NCI-H748 (cell line): Measurements from ENCODE around the gene DYNC1H1.

Experiments used
- DNase-seq: peaks from one replicate; lab custom pipeline; 2025; ENCODE audit not compliant: unreplicated experiment; lab: John Stamatoyannopoulos, UW

The DYNC1H1 gene

DNA sequence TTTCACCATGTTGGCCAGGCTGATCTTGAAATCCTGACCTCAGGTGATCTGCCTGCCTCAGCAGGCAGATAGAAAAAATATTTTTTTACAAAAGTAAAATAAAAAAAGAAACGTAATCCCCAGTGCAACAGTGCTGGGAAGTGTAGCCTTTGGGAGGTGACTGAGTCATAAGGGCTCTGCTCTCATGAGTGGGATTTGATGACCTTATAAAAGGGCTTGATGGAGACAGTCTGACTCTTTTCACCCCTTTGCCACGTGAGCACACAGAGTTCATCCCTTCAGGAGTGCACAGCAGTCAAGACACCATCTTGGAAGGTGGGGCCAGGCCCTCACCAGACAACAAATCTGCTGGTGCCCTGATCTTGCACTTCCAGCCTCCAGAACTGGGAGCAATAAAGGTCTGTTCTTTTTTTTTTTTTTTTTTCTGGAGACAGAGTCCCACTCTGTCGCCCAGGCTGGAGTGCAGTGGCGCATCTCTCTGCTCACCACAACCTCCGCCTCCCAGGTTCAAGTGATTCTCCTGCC, 24.7 kb upstream of the DYNC1H1 start:
- DNase-seq, result no peak

DNA sequence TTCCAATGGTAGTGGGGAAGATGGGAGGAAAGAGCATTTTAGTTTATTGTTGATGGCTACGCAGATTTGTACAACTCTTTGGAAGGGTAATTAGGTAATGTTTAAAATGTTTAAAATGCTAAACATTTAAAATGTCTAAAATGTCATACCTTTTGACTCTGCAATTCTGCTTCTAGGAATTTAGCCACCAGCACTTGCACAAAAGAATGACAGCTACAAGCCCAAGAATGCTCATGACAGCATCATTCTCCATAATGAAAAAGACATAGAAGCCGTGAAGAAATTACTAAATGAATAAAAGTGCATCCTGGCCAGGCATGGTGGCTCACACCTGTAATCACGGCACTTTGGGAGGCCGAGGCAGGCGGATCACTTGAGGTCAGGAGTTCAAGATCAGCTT, 19.9 kb upstream of the DYNC1H1 start:
- DNase-seq, result no peak

DNA sequence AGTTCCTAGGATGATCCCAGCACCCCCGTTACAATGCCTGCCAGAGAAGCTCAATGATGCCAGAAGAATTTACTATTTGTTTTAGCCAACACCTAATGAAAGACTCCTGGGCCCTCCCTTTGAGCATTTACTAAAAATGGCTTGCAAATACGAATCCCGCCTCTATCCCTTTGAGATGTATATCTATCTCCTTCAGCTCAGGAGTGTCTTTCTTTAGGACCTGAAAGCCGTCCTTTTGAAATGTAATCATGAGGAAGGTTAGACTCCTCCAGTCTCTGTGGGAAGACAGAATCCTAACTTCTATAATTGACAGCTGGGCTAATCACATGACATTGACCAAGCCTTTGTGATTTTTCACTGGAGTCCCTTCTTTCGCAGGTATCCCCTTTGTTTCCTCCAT, 19.2 kb upstream of the DYNC1H1 start:
- DNase-seq, result no peak

DNA sequence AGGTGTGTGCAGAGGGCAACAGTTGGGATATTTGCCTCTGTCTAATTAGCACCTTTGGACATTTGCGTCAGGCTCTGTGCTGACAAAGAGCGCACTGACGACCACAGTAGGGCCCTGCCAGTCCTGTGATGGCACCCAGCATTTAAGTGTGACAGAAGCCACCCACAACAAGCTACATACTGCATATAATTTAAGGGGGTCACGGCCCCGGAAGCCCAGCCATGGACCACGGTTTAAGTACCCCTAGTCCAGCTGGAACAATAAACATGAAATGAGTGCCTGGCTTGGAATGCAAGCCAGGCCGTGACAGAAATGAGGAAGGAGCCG, 16.8 kb upstream of the DYNC1H1 start:
- peak; percentile 54 for DNase-seq

DNA sequence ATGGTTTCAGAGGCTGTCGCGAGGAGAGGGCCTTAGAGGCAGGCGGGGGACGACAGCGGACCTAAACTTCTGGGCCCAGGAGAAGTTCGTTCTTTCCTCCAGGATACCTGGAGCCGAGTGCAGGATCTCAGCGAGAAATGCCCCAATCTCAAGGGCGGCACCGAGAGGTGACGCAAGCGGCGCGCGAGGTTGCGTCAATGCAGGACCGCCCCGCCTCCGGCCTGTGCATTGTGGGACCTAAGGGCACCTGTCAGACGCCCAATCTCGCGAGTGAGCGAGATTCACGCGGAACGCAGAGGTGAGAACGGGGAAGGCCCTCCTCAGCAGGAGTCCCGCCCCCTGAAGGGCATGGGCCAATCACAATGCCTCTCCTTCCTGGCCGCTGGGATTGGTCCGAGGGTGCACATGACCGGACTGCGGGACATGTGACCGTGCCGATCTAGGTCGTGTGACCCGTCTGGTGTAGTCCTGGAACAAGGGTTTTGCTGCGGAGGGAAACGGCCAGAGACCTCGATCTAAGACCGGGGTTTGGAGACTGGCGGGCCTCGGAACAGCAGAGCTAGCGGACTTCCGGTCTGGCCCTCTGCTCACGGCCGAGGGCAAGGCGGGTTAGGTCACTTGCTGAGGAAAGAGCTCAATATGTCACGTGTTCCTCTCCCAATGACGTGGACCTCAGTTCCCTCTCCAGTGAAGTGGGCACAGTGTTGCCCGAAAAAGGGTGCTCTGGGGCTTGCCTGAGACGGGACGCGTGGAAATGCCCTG, 16.3 kb upstream of the DYNC1H1 start:
- peak; percentile 100 for DNase-seq

DNA sequence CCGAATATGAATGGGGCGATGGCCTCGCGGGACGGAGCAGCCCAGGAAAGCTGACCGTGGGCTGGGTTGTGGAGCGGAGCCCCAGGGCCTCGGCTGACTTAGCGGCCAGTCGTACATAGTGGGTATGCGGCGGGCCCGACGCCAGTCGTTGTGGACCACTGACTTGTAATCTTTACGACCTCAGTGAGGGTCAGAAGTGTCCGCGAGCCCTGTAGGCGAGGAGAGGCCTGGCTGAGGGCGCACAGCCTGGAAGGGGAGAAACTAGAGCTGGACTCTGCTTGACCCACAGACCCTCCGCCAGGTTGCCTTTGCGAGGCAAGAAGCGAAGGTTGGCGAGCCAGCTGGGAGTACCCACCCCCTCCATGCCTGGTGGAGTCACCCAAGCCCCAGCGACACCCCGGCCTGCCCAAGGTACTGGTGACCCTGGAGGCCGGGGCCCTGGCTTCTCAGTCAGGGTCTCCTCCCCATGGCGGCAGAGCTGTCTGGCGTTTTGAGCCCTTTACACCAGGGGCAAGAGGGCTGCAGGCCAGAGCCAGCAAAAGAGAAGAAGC, 15.6 kb upstream of the DYNC1H1 start:
- no peak for DNase-seq

DNA sequence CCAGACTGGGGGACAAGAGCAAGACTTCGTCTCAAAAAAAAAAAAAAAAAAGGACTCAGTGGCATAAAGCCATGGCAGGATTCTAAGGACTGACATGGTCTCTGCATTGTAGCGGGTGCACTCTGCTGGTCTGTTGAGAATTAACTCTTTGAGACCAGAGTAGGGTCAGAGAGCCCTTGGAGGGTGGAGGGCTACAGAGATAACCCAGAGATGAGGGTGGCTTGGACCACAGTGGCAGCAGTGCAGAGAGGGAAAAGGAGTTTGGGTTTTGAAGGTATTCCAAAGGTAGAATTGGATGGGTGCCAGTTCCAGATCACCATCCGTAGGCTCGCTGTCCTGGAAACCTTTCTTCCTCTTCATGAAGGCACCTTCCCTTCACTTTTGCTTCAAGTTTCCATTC, 14.3 kb upstream of the DYNC1H1 start:
- DNase-seq, result no peak

DNA sequence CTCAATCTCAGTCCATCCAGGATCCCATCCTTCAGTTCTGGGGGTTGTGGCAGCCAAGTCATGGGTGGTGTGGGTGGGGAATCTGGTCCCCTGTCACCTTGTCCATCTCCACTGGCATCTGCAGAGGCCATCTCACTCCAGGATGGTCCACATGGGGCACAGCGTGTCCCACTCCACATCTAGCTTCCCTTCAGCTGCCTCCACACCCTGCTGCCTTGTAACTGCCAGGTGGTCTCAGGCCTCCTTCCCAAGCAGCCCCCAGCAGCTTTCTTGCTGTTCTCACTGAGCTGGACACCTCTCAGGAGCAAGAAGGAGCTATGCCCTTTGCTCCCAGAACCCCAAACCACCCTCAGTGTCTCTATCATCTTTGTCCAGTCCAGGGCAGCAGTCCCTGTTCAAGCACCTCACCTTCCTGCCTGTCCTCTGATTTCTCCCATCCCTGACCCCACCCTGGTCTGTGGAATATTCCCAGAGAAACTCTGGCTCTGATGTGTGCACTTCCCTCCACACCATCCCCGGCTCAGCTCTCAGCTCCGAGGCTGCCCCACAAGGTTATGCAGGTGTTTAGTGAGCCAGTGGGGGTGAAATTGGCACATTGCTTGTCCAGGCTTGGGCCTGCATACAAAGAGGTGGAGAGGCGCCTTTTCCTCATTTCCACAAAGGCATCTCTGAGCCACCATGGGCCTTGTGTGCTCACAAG, 13.7 kb upstream of the DYNC1H1 start:
- no peak for DNase-seq

DNA sequence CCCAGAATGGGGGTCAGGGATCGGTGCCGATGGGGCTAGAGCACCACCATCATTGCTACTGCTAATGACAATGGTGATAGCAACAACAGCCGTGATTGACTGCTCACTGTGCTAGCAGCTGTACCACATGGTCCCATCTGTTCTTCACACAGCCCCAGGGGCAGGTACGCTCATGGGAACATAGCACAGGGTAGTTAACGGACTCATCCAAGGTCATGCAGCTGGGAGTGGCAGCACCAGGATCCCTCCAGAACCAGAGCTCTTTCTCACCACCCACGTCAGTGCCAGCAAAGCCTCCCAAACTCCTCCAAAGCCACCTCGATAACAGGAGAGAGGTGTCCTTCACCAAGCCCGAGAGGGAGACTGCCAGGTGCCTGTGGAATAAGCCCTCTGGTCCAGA, 11.2 kb upstream of the DYNC1H1 start:
- DNase-seq, result peak; percentile 26

DNA sequence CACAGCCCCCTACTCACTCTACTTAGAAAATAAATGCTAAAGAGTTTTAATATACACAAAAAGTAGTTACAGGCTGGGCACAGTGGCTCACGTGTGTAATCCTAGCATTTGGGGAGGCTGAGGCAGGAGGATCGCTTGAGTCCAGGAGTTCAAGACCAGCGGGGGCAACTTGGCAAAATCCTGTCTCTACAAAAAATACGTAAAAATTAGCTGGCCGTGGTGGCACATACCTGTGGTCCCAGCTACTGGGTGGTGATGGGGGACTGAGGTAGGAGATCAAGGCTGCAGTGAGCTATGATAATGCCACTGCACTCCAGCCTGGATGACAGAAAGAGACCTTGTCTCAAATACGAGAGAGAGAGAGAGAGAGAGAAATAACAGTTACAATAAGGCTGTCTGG, 9.9 kb upstream of the DYNC1H1 start:
- no peak for DNase-seq

DNA sequence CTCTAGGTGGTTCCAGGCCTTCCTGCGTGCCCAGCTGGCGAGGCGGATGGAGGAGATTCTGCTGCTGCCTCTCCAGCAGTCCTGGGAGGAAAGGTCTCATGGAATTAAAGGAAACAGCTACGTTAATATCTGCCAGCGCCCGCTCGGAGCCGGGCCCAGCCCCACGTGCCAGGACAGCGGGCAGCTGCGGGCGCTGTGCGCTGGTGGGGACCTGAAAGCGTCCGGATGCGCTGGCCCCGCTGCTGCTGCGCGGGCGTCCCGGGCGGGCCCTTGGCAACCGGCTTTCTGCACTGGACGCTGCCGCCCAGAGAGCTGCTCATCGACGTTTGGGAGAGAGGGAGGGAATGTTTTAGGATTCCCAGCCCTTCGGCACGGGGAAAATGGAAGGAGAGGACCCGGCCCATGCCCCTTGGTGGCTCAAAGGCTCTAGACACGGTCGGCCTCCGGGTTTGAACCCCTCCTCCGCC, 8.6 kb upstream of the DYNC1H1 start:
- no peak for DNase-seq

DNA sequence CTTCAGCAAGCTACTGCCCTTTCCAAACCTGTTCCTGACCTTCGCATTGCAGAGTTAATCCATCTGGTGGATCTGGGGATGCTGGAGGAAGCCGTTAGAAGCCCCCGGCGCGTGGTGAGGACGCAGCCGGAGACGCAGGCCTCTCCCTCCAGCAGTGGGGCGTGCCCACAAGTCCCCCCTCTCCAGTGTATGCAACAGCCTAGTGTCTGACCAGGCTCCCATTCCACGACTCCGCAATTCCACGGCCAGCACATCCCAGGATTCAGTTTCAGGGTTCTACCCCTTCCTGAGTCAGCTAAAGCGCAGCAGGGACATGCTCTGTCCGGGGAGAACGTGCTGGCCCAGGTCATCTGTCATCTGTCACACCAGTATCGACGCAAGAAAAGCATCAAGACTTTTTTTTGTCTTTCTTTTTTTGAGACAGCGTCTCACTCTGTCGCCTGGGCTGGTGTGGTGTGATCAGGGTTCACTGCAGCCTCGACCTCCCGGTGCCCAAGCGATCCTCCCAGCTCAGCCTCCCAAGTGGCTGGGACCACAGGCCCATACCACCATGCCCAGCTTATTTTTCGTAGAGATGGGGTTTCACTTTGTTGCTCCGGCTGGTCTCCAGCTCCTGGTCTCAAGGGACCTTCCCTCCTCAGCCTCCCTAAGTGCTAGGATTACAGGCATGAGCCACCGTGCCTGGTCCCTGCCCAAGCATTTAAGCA, 8.0 kb upstream of the DYNC1H1 start:
- no peak for DNase-seq

DNA sequence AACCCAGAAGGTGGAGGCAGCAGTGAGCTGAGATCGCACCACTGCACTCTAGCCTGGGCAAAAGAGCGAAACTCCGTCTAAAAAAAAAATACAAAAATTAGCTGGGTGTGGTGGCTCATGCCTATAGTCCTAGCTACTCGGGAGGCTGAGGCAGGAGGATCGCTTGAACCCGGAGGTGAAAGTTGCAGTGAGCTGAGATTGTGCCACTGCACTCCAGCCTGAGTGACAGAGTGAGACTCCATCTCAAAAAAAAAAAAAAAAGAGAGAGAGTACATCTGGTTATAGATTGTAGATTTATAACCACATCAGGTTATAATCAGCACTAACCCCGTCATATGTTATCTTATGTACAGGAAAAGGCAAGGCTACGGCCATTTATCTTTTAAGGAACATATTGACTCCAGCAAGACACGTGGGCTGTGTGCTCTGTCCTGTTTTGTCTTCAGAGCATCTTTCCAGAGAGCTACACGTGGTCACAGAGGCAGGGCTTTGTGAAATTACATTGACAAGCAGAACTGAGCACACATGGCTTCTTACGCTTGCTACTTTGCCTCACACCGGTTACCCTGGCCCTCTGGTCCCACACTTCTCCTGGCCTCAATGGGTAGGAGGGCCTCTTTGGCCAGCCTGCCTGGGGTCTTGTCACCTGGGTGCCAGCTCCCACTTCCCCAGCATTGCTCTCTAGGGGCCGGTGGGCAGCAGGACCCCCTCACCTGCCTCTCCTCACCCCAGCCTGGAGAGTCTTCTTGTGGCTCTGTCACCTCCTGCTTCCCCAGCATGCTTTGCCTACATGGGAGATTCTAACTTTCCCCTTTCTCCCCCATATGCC, 6.8 kb upstream of the DYNC1H1 start:
- no peak for DNase-seq

DNA sequence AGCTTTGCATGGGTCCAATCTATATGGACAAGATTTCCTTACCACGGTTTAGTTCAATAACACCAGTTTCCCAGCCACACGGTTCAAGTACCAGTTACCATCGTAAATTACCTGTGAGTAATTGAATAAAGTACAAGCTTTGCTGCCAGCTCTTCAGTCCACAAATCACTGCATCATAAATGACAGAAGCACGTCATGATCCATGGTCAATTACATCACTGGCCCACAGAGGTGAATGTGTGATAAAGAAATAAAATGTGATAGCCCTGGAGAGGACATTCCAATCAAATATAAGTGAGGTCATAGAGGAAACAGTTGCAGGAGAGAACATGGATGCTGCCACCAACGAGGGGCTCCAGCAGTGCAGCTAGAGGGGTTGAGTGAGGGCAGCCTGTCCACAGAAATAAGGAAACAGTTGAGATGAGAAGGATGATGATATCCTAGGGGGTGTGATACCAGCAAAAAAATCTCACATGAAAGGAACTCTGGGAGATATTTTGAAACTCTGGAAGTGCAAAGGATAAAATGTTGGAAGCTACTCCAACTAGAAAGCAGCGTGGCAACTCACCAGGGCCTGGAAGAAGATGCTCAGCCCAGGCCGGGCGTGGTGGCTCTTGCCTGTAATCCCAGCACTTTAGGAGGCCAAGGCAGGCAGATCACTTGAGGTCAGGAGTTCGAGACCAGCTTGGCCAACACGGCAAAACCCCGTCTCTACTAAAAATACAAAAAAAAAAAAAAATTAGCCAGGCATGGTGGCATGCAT, 5.8 kb upstream of the DYNC1H1 start:
- DNase-seq, result no peak

DNA sequence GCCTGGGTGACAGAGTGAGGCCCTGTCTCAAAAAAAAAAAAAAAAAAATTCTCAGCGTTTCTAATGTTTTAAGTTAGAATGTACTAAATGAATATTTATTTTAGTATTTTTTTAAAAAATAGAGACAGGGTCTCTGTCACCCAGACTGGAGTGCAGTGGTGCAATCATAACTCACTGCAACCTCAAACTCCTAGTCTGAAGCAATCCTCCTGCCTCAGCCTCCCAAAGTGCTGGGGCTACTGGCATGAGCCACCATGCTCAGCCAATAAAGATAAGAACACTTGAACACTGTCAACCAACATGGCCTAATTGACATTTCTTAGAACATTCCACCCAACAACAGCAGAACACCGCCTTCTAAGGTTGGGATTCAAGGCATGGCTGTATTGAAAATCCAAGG, 5.1 kb upstream of the DYNC1H1 start:
- DNase-seq, result no peak

DNA sequence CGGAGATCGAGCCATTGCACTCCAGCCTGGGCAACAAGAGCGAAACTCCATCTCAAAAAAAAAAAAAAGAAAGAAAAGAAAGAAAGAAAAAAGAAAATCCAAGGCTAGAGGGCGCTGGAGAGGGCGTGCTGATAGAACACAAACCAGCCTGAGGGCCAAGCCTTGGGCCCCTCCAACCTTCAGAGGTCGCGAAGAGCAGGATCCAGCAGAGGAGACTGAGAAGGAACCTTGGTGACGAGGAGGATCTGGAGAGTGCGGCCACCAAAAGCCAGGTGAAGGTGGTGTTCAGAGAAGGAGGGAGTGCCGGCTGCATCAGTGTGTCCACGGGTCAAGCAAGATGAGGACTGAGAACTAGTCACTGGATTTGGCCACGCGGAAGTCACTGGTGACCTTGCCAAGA, 4.1 kb upstream of the DYNC1H1 start:
- DNase-seq, result no peak

DNA sequence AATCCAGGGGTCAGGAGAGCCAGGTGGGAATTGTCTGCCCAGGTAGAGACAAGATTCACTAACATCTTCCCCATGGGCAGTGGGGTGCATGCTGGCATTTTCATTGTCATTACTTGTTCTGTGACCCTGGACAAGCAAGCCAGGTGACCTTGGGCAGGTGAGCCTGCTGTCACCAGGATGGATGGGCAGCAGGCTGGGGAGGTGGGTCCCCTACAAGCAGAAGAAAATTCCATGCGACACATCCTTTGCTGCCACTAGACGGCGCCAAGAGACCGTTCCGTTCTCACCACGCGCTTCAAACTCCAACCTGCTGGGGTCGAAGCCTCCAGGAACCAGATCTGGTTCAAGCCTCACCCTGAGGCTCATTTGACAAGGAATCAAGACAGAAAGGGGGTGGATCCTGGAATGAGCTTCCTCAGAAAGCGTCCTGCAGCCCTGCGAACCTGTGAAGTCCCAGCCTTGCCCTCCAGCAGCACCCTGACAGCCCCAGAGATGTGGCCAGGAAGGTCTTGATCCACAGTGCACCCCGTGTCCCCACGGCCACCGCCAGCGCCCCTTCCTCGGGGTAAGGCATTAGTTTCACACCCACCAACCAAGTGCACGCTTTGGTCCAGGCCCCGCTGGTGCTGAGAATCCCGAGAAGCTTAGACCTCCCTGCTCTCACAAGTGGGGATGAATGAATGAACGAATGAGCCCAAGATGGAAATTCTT, 3.2 kb upstream of the DYNC1H1 start:
- DNase-seq, result peak; percentile 85

DNA sequence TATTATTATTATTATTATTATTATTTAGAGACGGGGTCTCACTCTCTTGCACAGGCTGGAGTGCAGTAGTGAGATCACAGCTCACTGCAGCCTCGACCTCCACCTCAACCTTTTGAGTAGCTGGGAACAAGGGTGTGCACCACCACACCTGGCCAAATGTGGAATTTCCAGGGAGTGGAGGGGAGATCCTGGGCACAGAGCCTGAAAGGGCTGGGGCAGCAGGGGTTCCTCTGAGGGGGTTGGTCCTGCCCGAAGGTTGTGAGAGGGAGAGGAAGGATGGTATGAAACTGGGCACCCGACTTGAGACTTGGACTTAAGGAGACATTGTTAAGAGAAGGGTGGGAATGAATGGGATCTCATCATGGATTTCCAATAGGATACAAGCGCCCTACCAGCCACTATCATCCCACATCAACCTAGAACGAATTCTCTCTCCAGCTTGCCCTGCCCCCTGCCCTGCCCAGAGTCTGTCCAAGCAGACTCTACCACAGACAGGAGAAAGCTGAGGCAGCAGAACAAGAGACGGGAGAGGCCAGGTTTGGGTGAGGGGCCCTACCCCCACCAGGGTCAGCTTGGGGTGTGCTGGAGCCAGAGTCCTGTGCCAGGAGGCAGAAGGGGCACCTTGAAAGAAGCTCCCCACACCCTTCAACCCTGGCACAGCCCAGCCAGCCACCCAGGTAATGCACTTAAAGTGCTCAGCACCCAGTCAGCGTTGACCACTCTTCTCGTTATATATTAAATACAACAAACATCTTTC, 2.4 kb upstream of the DYNC1H1 start:
- DNase-seq, result no peak

DNA sequence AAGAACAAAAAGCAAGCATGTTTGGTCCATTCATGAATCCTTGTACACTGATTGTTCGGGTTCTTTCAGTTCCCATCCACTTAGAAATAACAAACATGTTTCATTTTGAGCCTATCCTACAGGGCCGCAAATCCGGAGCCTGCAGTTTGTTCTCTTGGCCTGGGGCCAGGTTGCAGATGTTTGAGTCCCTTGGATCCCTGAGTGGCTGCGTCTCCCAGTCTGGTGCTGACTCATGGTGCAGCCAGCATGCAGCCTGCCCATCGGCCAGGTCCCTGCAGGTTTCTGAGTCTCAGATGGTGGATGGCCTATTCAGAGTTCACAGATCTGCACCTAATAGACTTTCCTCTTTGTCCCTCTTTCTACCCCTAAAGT, 1.9 kb upstream of the DYNC1H1 start:
- DNase-seq, result peak; percentile 58
